Activated T-helper 9 cell treated with anti-CD3 and anti-CD28 coated beads, Interleukin-2, amount 50 U/mL, for 16 hours (primary cell): ENCODE data around the gene GLOD4.
"Not testable (repeated sequence)": the region's sequence is repeated elsewhere in the genome, so short reads cannot be mapped to it uniquely, and the experiment has no call there.

Experiments
- DNase-seq: peaks from one replicate; pipeline ENCODE4 v3.0.0-alpha.2; 2020; ENCODE audit warnings: low read depth

Gene GLOD4

DNA sequence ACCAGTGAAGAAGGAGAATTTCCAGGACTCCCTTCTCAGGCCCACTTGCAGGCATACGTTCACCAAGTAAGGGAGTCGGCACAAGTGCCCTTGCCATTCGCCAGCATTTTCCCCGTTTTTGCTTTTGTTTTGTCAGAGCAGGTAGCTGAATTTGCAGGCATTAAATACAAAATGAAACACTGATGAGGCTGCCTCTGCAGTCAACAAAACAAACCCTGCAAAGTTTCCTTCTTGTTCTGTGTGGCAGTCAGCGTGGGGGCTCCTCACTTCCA, 7.8 kb downstream of the GLOD4 start:
- no peak for DNase-seq

DNA sequence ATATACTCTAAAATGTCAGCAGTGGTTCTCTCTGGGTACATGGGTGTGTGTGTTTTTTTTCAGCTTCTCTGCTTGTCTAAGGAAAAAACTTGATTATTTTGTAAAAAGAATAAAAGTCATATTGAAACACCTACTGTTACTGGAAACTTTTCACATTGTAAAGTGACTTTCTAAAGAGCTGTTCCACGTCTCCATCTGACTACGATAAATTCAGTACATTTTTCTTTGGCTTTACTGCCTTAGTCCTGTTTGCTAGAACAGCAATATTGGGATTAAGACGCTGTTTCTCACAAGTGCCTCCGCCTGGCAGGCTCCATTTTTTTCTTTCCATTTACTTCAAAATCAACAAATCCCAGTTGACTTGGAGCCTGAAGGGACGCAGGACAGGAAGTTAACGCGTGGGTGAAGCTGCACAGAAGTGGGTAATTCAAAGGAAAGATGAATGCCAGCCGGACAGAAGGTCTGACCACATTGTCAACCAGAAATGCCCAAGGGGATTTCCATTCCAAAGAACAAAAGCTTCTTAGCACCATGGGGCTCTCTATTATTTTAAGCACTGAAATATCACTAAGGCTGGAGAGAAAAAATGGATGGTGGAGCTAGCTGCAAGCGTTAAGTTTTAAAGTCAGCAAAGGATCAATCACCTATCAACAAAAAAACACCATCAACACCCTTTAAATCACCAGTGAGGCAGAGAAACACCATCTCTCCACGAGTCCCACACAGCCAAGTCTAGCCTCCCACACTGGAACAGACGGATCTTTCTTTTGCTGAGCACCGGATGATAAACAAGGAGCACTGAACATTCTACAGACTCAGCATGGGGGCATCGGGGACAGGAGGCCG, 8.4 kb downstream of the GLOD4 start:
- DNase-seq, result no peak

GRCh38 chr17:773016-773415, 9.1 kb downstream of the GLOD4 start:
- DNase-seq, result no peak

DNA sequence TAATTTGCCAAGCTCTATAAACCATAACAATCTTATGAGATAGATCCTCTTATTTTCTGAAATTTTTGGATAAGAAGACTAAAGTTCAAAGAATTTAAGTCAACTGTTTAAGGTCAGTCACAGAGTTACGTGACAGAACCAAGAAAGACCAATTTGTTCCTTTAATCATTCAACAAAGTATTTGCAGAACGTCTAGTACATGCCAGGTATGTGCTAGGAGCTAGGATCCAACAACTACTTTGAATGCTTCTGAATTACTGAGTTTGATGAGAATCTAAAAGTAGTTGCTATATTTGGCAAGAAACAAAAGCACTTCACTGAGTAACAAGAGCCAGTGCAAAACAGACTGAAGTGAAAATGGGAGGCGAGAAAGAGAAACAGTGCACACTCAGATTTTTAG, 15.0 kb downstream of the GLOD4 start:
- no peak for DNase-seq

DNA sequence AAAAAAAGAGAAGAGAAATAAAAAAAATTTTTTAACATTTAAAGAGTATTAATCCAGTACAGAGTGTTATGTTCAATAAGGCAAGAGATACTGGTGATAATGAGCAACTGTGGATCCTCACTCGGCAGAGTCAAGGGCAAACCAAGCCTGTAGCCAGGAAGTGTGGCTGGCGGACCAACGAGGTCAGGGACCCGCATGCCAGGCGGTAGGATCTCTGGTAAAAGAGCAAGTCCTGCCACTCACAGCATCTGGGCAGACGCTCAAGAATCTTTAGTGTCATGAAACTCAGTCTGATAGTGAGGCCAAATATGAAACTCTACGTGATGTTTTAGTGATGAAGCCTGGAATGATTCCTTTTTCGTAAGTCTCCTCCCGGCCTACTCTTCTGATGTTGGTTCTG, 21.7 kb downstream of the GLOD4 start:
- no peak for DNase-seq

DNA sequence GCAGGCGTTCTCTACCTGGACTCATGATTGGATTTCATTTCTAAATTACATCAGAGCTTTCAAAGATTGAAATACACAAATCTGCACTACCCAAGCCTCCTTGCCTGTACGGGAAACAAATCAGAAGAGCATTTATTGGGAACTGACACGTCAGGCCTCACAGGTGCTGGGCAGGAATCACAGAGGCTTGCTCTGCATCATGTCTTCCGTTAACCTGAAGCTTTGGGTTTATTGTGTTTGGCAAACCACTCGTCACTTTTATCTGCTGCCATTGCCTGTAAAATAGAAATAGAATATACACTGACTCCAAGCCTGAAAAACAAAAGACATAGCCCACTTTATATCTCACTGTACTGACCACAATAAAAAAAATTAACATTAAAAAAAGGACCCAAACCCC, 22.1 kb downstream of the GLOD4 start:
- no peak for DNase-seq

DNA sequence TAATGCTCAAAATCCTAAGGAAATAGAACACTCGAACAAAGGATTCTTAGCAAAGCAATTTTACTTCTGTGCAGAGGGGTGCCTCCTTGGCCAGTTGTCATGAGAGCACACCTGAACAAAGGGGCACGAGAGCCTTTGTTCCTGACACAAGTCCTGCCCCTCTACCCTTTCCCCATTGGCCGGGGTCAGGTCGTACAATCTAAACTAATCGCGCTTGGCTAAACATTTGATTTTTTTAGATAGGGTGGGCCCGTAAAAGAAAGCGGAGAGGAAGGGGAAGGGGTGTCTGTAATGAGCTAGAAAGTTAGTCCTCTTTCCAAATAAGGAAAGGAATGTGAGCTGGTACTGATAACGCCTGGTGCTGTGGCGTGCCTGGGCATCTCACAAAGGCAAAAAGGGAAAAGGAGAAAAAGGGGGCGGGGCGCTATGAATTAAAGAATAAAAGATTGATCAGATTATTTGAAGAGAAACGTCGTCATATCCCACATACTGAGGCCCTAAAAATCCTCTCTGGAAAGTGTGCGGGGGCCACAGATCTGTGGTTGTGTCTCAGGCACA, 26.0 kb downstream of the GLOD4 start:
- DNase-seq, result not testable (repeated sequence)

DNA sequence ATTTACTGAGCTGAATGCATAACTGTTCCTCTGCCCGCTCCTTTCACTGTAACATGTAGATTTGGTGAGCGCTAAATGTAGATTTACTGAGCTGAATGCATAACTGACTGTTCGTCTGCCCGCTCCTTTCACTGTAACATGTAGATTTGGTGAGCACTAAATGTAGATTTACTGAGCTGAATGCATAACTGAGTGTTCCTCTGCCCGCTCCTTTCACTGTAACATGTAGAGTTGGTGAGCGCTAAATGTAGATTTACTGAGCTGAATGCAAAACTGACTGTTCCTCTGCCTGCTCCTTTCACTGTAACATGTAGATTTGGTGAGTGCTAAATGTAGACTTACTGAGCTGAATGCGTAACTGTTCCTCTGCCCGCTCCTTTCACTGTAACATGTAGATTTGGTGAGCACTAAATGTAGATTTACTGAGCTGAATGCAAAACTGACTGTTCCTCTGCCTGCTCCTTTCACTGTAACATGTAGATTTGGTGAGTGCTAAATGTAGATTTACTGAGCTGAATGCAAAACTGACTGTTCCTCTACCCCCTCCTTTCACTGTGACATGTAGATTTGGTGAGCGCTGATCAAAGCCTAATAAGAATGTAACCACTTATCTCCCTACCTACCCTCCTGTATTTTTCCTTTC, 26.6 kb downstream of the GLOD4 start:
- DNase-seq, result not testable (repeated sequence)

DNA sequence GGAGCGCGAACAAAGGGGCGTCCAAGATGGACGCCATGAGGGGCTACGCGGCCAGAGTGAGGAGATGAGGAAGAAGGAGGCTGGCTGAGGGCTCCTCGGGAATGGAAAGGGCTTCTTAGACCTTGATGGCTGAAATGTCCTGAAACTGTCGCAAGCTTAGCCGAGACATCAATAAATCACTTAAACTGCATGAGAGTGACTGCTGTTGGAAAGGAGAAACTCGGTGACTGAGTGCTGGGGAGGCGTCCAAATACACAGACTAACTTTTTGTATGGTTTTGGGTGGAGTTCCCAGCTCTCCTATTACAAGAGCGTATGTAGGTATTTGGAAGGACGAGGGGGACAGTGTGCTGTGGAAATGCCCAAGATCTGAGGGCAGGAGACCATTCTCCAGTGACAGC, 28.7 kb downstream of the GLOD4 start:
- DNase-seq, result no peak

DNA sequence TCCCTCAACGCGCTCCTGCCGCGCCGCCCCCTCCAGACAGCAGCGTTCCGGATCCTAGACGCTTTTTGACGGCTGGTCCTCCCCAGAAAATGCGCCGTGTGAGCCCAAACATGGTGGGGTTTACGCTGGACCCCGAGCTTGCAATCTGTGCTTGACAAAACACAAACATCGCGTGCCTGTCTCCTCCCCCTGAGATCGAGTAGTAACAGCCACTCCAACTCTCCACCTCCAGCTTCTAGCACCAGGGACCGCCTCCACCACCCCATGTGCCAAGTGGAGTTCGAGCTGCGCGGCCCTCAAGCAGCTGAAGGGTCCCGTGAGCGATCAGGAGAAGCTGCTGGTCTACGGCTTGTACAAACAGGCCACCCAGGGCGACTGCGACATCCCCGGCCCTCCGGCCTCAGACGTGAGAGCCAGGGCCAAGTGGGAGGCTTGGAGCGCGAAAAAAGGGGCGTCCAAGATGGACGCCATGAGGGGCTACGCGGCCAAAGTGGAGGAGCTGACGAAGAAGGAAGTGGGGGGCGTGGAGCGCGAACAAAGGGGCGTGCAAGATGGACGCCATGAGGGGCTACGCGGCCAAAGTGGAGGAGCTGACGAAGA, 29.4 kb downstream of the GLOD4 start:
- DNase-seq, result no peak

- peak; percentile 96 for DNase-seq
Observed at GRCh38 chr17:752002-752619, 30.0 kb downstream of the GLOD4 start, which contains the start of gene GEMIN4. TSS of gene GEMIN4 (minus strand) at chr17:752264. CDS start at chr17:752142, 122 bp downstream.

- peak; percentile 37 for DNase-seq
Observed at GRCh38 chr17:751269-752001, 30.6 kb downstream of the GLOD4 start.

- no peak for DNase-seq
Observed at GRCh38 chr17:750431-751037, 31.5 kb downstream of the GLOD4 start.

DNA sequence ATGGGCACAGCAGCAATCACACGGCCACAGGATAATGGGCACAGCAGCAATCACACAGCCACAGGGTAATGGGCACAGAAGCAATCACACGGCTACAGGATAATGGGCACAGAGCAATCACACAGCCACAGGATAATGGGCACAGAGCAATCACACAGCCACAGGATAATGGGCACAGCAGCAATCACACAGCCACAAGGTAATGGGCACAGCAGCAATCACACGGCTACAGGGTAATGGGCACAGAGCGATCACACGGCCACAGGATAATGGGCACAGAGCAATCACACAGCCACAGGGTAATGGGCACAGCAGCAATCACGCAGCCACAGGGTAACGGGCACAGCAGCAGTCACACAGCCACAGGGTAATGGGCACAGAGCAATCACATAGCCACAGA, 32.7 kb downstream of the GLOD4 start:
- DNase-seq, result not testable (repeated sequence)

GRCh38 chr17:748604-749003, 33.5 kb downstream of the GLOD4 start:
- DNase-seq, result not testable (repeated sequence)

DNA sequence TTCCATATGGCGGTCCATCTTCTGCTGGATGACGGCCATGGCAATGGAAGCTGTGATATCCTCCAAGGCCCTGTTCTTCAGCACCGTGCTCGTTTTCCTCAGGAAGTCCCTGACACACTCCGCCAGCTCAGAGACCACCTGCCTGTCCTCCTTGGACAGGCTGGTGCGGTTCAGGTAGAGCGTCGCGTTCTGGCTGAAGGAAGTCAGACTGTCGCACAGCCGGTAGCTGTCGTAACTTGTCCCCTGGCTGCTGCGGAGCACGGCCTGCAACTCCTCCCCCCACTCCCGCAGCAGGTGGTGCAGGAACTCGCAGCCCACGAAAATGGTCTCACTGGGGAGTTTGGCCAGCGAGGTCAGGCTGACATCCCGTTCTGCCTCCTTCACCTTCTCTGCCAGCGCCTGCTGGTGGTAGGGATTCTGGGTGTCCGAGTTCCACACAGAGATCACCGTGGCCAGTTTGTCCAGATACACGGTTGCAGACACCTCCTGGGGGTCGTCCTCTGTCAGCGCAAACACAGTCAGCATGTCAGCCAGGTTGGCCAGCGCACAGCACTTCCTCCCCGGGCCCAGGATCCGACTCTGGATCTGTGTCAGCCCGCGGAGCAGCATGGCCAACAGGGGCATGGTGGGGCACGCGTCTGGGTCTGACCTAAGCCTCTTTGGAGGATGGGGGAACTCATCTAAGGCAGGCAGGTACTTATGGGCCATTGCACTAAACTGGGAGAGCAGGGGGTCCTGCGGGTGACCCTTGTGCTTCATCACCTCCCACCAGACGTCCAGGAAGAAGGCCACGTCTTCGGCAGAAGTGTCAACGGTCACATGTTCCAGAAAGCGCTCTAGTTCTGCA, 35.1 kb downstream of the GLOD4 start:
- no peak for DNase-seq

DNA sequence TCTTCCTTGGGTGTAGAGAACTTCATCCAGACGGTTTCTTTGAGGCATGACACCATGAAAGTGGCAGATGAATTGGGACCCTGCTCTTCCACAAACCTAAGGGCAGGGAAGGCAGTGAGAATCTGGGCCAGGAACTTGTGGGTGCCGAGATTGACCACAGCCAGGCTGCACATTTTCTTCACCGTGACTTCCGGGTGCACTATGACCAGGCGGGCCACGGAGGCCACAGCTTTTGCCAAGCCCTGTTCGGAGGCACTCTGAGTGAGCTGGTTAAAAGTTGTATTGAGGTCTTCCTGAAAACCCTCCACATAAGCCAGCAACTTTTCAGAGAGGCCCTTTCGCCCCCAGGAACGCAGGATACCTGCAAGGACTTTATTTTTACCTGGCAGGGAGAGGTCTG, 35.9 kb downstream of the GLOD4 start:
- DNase-seq, result no peak

GRCh38 chr17:745406-745805, 36.7 kb downstream of the GLOD4 start:
- no peak for DNase-seq

DNA sequence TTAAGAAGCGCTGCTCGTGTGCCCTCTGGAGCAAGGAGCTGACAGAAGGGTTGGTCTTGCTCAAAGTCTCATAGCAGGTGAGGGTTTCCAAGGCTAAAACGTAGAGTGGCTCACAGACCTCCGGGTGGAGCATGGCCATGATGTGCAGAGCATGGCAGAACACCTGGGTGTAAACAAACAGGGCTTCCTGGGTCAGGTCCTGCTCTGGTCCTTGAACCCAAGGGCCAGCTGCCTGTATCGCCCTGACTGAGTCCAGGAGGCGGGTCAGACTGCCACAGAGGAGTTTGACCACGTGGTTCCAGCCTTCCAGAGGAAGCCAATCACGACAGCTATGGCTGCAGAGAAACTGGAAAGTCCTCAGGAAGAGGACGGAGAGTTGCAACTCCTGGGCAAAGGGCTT, 37.1 kb downstream of the GLOD4 start:
- DNase-seq, result no peak

- no peak for DNase-seq
Observed at GRCh38 chr17:743139-743538, 38.9 kb downstream of the GLOD4 start.
